CD8-positive, alpha-beta memory T cell (primary cell): ENCODE results near the gene OSBPL3. TPM values are rescaled to one million over a fixed set of nuclear protein-coding genes. Genes with fewer than 3 reads are reported as not detected.

ENCODE experiments used
- CTCF ChIA-PET: fragments of 350-600 bp; sonication (Branson Sonifier 250); formaldehyde crosslinking; loops from one replicate; lab custom pipeline; 2021; ENCODE audit warnings: antibody characterized with exemption; lab: Charles Lee
- POLR2A ChIA-PET: fragments of 350-600 bp; sonication (Branson Sonifier 250); formaldehyde crosslinking; loops from one replicate; lab custom pipeline; 2021; ENCODE audit warnings: antibody characterized with exemption; lab: Charles Lee
- DNase-seq, 5 donors: peaks; one replicate each; pipeline versions ENCODE4 v3.0.0 to v3.0.0-alpha.2; 2020 to 2022; ENCODE audit warnings: mixed read lengths in 1 of 5
- H3K27ac ChIP-seq: one replicate; pipeline ENCODE4 v1.7.0; 2013; ENCODE audit warnings: low read depth, mild to moderate bottlenecking, low read length, moderate library complexity
- H3K27me3 ChIP-seq: 2 replicates; pipeline ENCODE4 v1.7.0; 2013; ENCODE audit warnings: low read length, mild to moderate bottlenecking; ENCODE audit not compliant: insufficient read depth, poor library complexity, severe bottlenecking
- H3K36me3 ChIP-seq: 2 replicates; pipeline ENCODE4 v1.7.0; 2013; ENCODE audit warnings: mild to moderate bottlenecking, low read length, moderate library complexity; ENCODE audit not compliant: insufficient read depth
- H3K4me1 ChIP-seq: 2 replicates; pipeline ENCODE4 v1.7.0; 2013; ENCODE audit warnings: mild to moderate bottlenecking, low read length, moderate library complexity; ENCODE audit not compliant: insufficient read depth
- H3K4me3 ChIP-seq: 2 replicates; pipeline ENCODE4 v1.7.0; 2013; ENCODE audit warnings: mild to moderate bottlenecking, low read length
- H3K9me3 ChIP-seq: 2 replicates; pipeline ENCODE4 v1.7.0; 2013; ENCODE audit warnings: mild to moderate bottlenecking, low read length
- H3K27ac Mint-ChIP-seq, 8 donors: one replicate each; pipeline ENCODE4 v1.8.0; 2020 to 2021; ENCODE audit warnings: mixed read lengths in 8 of 8, mild to moderate bottlenecking in 6 of 8, inconsistent platforms in 3 of 8, moderate library complexity in 3 of 8
- H3K27me3 Mint-ChIP-seq, 2 donors: one replicate each; pipeline ENCODE4 v1.8.0; 2020 to 2021; ENCODE audit warnings: mixed read lengths in 2 of 2, mild to moderate bottlenecking in 1 of 2, moderate library complexity in 1 of 2
- H3K36me3 Mint-ChIP-seq, 3 donors: one replicate each; pipeline ENCODE4 v1.8.0; 2020 to 2021; ENCODE audit warnings: mixed read lengths in 3 of 3, inconsistent platforms in 1 of 3, mild to moderate bottlenecking in 1 of 3
- H3K4me1 Mint-ChIP-seq, 3 donors: one replicate each; pipeline ENCODE4 v1.8.0; 2020 to 2021; ENCODE audit warnings: mixed read lengths in 3 of 3, inconsistent platforms in 1 of 3, mild to moderate bottlenecking in 1 of 3
- H3K4me3 Mint-ChIP-seq, 7 donors: one replicate each; pipeline ENCODE4 v1.8.0; 2020 to 2021; ENCODE audit warnings: mixed read lengths in 7 of 7, mild to moderate bottlenecking in 6 of 7, moderate library complexity in 4 of 7, inconsistent platforms in 2 of 7
- H3K9me3 Mint-ChIP-seq, 5 donors: one replicate each; pipeline ENCODE4 v1.8.0; 2020 to 2022; ENCODE audit warnings: mixed read lengths in 5 of 5, mild to moderate bottlenecking in 3 of 5, moderate library complexity in 2 of 5, inconsistent platforms in 1 of 5
- polyA plus RNA-seq: library from polyadenylated mRNA; unstranded; fragments of 300-500 nt; fragmentation: Illumina TruSeq; gene quantifications from one replicate; pipeline ENCODE4 v1.2.3, GENCODE V29; 2021
- total RNA-seq, 2 experiments: library from RNA; stranded (reverse); gene quantifications; one replicate each; pipeline ENCODE4 v1.2.3, GENCODE V29; 2021

The OSBPL3 gene
- total and polyA plus RNA-seq, 3 experiments from 2014 or later: 16.4 to 72.5 (median 71.7) TPM

DNA sequence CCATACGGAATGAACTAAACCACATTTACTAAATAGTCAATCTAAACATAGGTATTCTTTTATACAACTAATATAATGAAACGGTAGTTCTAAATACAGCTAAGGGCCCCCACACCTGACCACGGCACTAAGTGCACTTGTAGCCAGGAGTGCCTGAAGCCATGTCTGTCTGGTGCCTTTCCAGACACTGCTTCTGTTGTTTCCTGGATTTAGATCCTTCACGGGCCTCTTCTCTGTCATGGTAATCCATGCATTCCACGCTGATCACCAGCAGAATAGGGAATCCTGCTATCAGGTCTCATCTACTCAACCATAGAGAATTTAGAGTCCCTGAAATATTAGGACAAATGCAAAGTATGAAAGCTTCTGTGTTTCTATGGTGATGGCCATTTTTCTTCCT lies 37.8 kb downstream of the OSBPL3 start:
- peaks cover 0 to 2% (median 0%) of the 10 kb centered on the region in 3 donors for H3K36me3 Mint-ChIP-seq
- H3K4me1 ChIP-seq: peaks cover under 1% of the 10 kb centered on the region
- H3K4me1 Mint-ChIP-seq: peaks cover 57 to 90% (median 85%) of the 10 kb centered on the region in 3 donors
- H3K27ac Mint-ChIP-seq: peak overlapping the region in 1 of 8 donors; percentile 11
- no peak overlapping the region for H3K4me3 Mint-ChIP-seq
- no peak for DNase-seq
- no peaks in the 10 kb centered on the region for H3K9me3 Mint-ChIP-seq
- H3K27me3 Mint-ChIP-seq: peaks cover 0 to 1% of the 10 kb centered on the region in 2 donors
- H3K9me3 ChIP-seq: no peaks in the 10 kb centered on the region
- no peaks in the 10 kb centered on the region for H3K36me3 ChIP-seq
- H3K27ac ChIP-seq: no peak overlapping the region
- H3K27me3 ChIP-seq: no peaks in the 10 kb centered on the region
- ChIA-PET POLR2A (no interaction called here), CTCF (no interaction called here)
- H3K4me3 ChIP-seq: no peak overlapping the region

GRCh38 chr7:24939416-24939815 lies 40.6 kb downstream of the OSBPL3 start:
- Histone ChIP-seq H3K36me3 (no peaks in the 10 kb centered on the region), H3K27me3 (no peaks in the 10 kb centered on the region), H3K27ac (no peak overlapping the region), H3K9me3 (no peaks in the 10 kb centered on the region), H3K4me1 (no peaks in the 10 kb centered on the region), H3K4me3 (no peak overlapping the region)
- CTCF ChIA-PET: no interaction called here
- Mint-ChIP-seq H3K9me3 (no peaks in the 10 kb centered on the region), H3K27me3 (no peaks in the 10 kb centered on the region), H3K4me1 (peaks cover 63 to 87% (median 84%) of the 10 kb centered on the region in 3 donors), H3K36me3 (peaks cover 0 to 4% (median 0%) of the 10 kb centered on the region in 3 donors), H3K4me3 (no peak overlapping the region), H3K27ac (peak overlapping the region in 1 of 8 donors; percentile 58)
- POLR2A ChIA-PET: no interaction called here
- no peak for DNase-seq

DNA sequence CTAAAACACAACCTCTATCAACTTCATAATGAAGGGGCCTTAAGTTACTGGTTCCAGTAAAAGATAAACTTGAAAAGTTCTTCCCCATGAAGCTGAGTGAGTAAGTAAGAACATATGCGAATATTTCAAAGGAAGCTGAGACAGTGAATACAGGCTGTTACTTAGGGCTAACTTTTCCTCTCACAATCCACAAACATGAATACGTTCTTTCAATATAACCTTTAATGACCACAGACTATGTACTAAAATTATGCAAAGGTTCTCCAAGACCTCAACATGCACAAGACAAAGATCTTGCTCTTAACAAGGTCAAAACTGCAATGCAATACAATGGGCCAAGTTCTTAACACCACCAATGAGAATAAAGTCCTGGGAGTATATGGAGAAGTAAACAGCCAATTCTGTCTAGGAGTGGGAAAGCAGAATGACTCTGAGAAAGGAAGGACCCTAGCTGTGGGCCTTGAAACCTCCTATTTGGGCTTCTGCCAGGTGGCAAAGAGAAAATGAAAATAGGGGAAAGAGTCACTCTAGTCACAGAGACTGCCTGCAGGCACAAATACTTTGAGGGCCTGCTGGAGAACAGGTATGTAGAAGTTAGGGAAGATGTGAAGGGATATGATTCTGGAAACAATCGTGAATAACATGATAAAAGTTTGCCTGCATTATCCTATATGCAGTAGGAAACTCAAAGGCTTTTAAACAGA lies 43.7 kb downstream of the OSBPL3 start:
- no peaks in the 10 kb centered on the region for H3K4me1 ChIP-seq
- CTCF ChIA-PET: no interaction called here
- no peaks in the 10 kb centered on the region for H3K36me3 ChIP-seq
- H3K27ac Mint-ChIP-seq: peak overlapping the region in 7 of 8 donors; percentile 1 to 84 (median 27)
- no peaks in the 10 kb centered on the region for H3K27me3 ChIP-seq
- no peak for DNase-seq
- H3K4me3 Mint-ChIP-seq: peak overlapping the region in 2 of 7 donors; percentile 12 to 51
- peaks cover 0 to 5% (median under 1%) of the 10 kb centered on the region in 3 donors for H3K36me3 Mint-ChIP-seq
- peaks cover 63 to 92% (median 92%) of the 10 kb centered on the region in 3 donors for H3K4me1 Mint-ChIP-seq
- no peaks in the 10 kb centered on the region for H3K9me3 Mint-ChIP-seq
- POLR2A ChIA-PET: no interaction called here
- no peak overlapping the region for H3K27ac ChIP-seq
- H3K4me3 ChIP-seq: no peak overlapping the region
- H3K9me3 ChIP-seq: no peaks in the 10 kb centered on the region
- H3K27me3 Mint-ChIP-seq: no peaks in the 10 kb centered on the region

DNA sequence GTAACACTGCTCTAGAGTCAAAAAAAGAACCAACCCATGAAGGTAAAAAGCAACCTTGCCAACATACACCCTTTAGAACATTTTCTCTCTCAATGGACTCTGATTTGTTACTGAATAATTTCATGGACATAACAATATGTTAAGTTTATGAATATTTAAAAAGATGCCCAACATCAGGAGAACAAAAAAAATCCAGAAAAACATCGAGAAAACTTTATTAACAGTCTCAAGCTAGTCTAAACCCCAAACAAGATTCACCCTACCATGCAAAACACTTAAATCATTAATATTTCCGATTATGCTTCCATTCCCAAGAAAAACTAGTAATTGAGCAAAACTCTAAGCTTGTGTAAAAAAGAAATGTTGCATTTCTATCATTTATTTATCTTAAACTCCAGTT lies 46.7 kb downstream of the OSBPL3 start:
- no peak overlapping the region for H3K4me3 ChIP-seq
- CTCF ChIA-PET: no interaction called here
- POLR2A ChIA-PET: no interaction called here
- H3K36me3 ChIP-seq: no peaks in the 10 kb centered on the region
- no peaks in the 10 kb centered on the region for H3K9me3 ChIP-seq
- Mint-ChIP-seq H3K4me3 (no peak overlapping the region), H3K9me3 (no peaks in the 10 kb centered on the region), H3K27ac (no peak overlapping the region), H3K27me3 (no peaks in the 10 kb centered on the region), H3K36me3 (peaks cover 9 to 10% (median 9%) of the 10 kb centered on the region in 3 donors), H3K4me1 (peaks cover 65 to 95% (median 87%) of the 10 kb centered on the region in 3 donors)
- H3K27ac ChIP-seq: no peak overlapping the region
- H3K4me1 ChIP-seq: no peaks in the 10 kb centered on the region
- no peaks in the 10 kb centered on the region for H3K27me3 ChIP-seq
- DNase-seq: no peak

DNA sequence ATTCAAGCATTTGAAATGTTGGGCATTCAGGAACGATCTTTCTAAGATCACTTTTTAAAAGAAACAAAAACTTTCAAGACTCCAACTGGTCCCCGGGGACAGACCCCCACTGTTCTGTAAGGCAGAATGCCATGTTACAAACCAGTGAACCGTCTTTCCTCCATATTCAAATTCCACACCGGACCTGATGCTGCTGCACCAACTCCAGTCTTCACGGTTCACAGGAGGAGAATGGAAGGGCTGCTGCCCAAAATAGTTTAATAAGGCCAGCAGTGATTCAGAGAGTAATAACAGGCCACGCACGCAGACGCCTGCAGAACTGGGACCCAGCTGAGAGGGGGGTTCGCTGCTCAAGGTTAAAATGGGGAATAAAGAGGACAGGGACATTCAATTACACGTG lies 47.2 kb downstream of the OSBPL3 start:
- CTCF ChIA-PET: no interaction called here
- H3K27ac ChIP-seq: no peak overlapping the region

DNA sequence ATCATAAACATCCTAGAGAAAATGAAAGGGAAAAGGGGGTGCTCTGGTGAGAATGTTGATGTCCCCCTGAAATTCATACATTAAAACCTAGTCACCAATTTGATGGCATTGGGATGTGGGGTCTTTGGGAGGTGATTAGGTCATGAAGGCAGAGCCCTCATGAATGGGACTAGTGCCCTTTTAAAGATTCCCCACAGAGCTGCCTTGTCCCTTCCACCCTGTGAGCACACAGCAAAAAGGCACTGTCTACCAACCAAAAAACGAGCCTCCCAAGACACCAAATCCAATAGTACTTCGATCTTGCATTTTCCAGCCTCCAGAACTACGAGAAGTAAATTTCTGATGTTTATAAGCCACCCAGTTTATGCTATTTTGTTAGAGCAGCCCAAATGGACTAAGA lies 47.6 kb downstream of the OSBPL3 start:
- H3K27ac ChIP-seq: no peak overlapping the region
- Mint-ChIP-seq H3K4me3 (no peak overlapping the region), H3K4me1 (peaks cover 60 to 93% (median 85%) of the 10 kb centered on the region in 3 donors), H3K36me3 (peaks cover 8 to 9% (median 9%) of the 10 kb centered on the region in 3 donors), H3K27me3 (no peaks in the 10 kb centered on the region), H3K27ac (no peak overlapping the region), H3K9me3 (no peaks in the 10 kb centered on the region)
- no peaks in the 10 kb centered on the region for H3K4me1 ChIP-seq
- H3K36me3 ChIP-seq: no peaks in the 10 kb centered on the region
- ChIA-PET CTCF (interaction anchor here (1.2 kb wide), 1 partner anchor 23 kb away, joined by 3 read pairs; no protein-coding TSS in a partner anchor), POLR2A (no interaction called here)
- H3K9me3 ChIP-seq: no peaks in the 10 kb centered on the region
- DNase-seq: no peak
- H3K27me3 ChIP-seq: no peaks in the 10 kb centered on the region
- H3K4me3 ChIP-seq: no peak overlapping the region

More for the DNA sequence above, 47.2 kb downstream of the OSBPL3 start:
- no peaks in the 10 kb centered on the region for H3K27me3 Mint-ChIP-seq
- no peaks in the 10 kb centered on the region for H3K9me3 Mint-ChIP-seq
- H3K4me1 Mint-ChIP-seq: peaks cover 63 to 93% (median 85%) of the 10 kb centered on the region in 3 donors
- no peaks in the 10 kb centered on the region for H3K4me1 ChIP-seq
- H3K27me3 ChIP-seq: no peaks in the 10 kb centered on the region
- H3K36me3 Mint-ChIP-seq: peaks cover 9 to 10% (median 9%) of the 10 kb centered on the region in 3 donors
- DNase-seq: no peak
- H3K9me3 ChIP-seq: no peaks in the 10 kb centered on the region
- H3K4me3 Mint-ChIP-seq: no peak overlapping the region
- H3K4me3 ChIP-seq: no peak overlapping the region
- no peaks in the 10 kb centered on the region for H3K36me3 ChIP-seq
- peak overlapping the region in 1 of 8 donors; percentile 30 for H3K27ac Mint-ChIP-seq
- POLR2A ChIA-PET: no interaction called here

- Mint-ChIP-seq H3K27me3 (no peaks in the 10 kb centered on the region), H3K4me3 (no peak overlapping the region), H3K27ac (no peak overlapping the region), H3K36me3 (peaks cover 8 to 9% (median 9%) of the 10 kb centered on the region in 3 donors), H3K4me1 (peaks cover 58 to 97% (median 87%) of the 10 kb centered on the region in 3 donors), H3K9me3 (no peaks in the 10 kb centered on the region)
- DNase-seq: no peak
- ChIA-PET CTCF (interaction anchor here (1.2 kb wide), 1 partner anchor 22 kb away, joined by 3 read pairs; no protein-coding TSS in a partner anchor), POLR2A (no interaction called here)
- no peak overlapping the region for H3K27ac ChIP-seq
- no peaks in the 10 kb centered on the region for H3K9me3 ChIP-seq
- H3K36me3 ChIP-seq: no peaks in the 10 kb centered on the region
- no peak overlapping the region for H3K4me3 ChIP-seq
- H3K27me3 ChIP-seq: no peaks in the 10 kb centered on the region
- H3K4me1 ChIP-seq: no peaks in the 10 kb centered on the region
Observed at GRCh38 chr7:24931844-24932243, 48.1 kb downstream of the OSBPL3 start.

GRCh38 chr7:24930856-24931255 lies 49.1 kb downstream of the OSBPL3 start:
- Histone ChIP-seq H3K36me3 (no peaks in the 10 kb centered on the region), H3K4me1 (no peaks in the 10 kb centered on the region), H3K27ac (no peak overlapping the region), H3K27me3 (no peaks in the 10 kb centered on the region), H3K9me3 (no peaks in the 10 kb centered on the region), H3K4me3 (no peak overlapping the region)
- no peak for DNase-seq
- POLR2A ChIA-PET: no interaction called here
- peak overlapping the region in 1 of 8 donors; percentile 51 for H3K27ac Mint-ChIP-seq
- H3K27me3 Mint-ChIP-seq: no peaks in the 10 kb centered on the region
- CTCF ChIA-PET: no interaction called here
- H3K4me1 Mint-ChIP-seq: peaks cover 54 to 96% (median 87%) of the 10 kb centered on the region in 3 donors
- H3K9me3 Mint-ChIP-seq: no peaks in the 10 kb centered on the region
- peaks cover 6 to 9% (median 9%) of the 10 kb centered on the region in 3 donors for H3K36me3 Mint-ChIP-seq
- H3K4me3 Mint-ChIP-seq: no peak overlapping the region
